ENCODE measurements around the gene CUEDC1.

Gene CUEDC1

GRCh38 chr17:57939797-57940196 lies 15.4 kb downstream of the CUEDC1 start:
- no peak for TF ChIP-seq JUND (IDR thresholded peaks at IDR 0.05; ENCODE audit: low read depth)
- in situ Hi-C loops (cut with HindIII; ENCODE audit: low pct_unique_long_range_greater_than_20kb, low sequenced_read_pairs): no loop called here
- DNase-seq (ENCODE audit: low read depth in 1 of 2, low spot score in 1 of 2): no peak

- in situ Hi-C loops (cut with HindIII; ENCODE audit: low pct_unique_long_range_greater_than_20kb, low sequenced_read_pairs): no loop called here
- peak in 1 of 2 experiments; percentile 76 for DNase-seq (ENCODE audit: low read depth in 1 of 2, low spot score in 1 of 2)
- no peak for TF ChIP-seq JUND (IDR thresholded peaks at IDR 0.05; ENCODE audit: low read depth)
Observed at GRCh38 chr17:57938061-57938502, 17.1 kb downstream of the CUEDC1 start.

- DNase-seq (ENCODE audit: low read depth in 1 of 2, low spot score in 1 of 2): no peak
- TF ChIP-seq JUND (IDR thresholded peaks at IDR 0.05; ENCODE audit: low read depth): no peak
- in situ Hi-C loops (cut with HindIII; ENCODE audit: low pct_unique_long_range_greater_than_20kb, low sequenced_read_pairs): no loop called here
Observed at GRCh38 chr17:57937492-57937891, 17.7 kb downstream of the CUEDC1 start.

- DNase-seq (ENCODE audit: low read depth in 1 of 2, low spot score in 1 of 2): no peak
- no peak for TF ChIP-seq JUND (IDR thresholded peaks at IDR 0.05; ENCODE audit: low read depth)
- in situ Hi-C loops (cut with HindIII; ENCODE audit: low pct_unique_long_range_greater_than_20kb, low sequenced_read_pairs): no loop called here
Observed at GRCh38 chr17:57935833-57936807, 19.1 kb downstream of the CUEDC1 start.

- in situ Hi-C loops (cut with HindIII; ENCODE audit: low pct_unique_long_range_greater_than_20kb, low sequenced_read_pairs): no loop called here
- no peak for TF ChIP-seq JUND (IDR thresholded peaks at IDR 0.05; ENCODE audit: low read depth)
- DNase-seq (ENCODE audit: low read depth in 1 of 2, low spot score in 1 of 2): peak in 1 of 2 experiments; percentile 74
Observed at GRCh38 chr17:57931488-57932137, 23.6 kb downstream of the CUEDC1 start.

GRCh38 chr17:57930239-57930638 lies 25.0 kb downstream of the CUEDC1 start:
- no peak for TF ChIP-seq JUND (IDR thresholded peaks at IDR 0.05; ENCODE audit: low read depth)
- in situ Hi-C loops (cut with HindIII; ENCODE audit: low pct_unique_long_range_greater_than_20kb, low sequenced_read_pairs): no loop called here
- DNase-seq (ENCODE audit: low read depth in 1 of 2, low spot score in 1 of 2): no peak

- in situ Hi-C loops (cut with HindIII; ENCODE audit: low pct_unique_long_range_greater_than_20kb, low sequenced_read_pairs): no loop called here
- TF ChIP-seq JUND (IDR thresholded peaks at IDR 0.05; ENCODE audit: low read depth): no peak
- DNase-seq (ENCODE audit: low read depth in 1 of 2, low spot score in 1 of 2): no peak
Observed at GRCh38 chr17:57929386-57929785, 25.8 kb downstream of the CUEDC1 start.

GRCh38 chr17:57928928-57929327 lies 26.3 kb downstream of the CUEDC1 start:
- DNase-seq (ENCODE audit: low read depth in 1 of 2, low spot score in 1 of 2): no peak
- no peak for TF ChIP-seq JUND (IDR thresholded peaks at IDR 0.05; ENCODE audit: low read depth)
- in situ Hi-C loops (cut with HindIII; ENCODE audit: low pct_unique_long_range_greater_than_20kb, low sequenced_read_pairs): no loop called here

GRCh38 chr17:57927048-57927723 lies 28.0 kb downstream of the CUEDC1 start:
- no peak for TF ChIP-seq JUND (IDR thresholded peaks at IDR 0.05; ENCODE audit: low read depth)
- DNase-seq (ENCODE audit: low read depth in 1 of 2, low spot score in 1 of 2): peak; percentile 64 to 90
- in situ Hi-C loops (cut with HindIII; ENCODE audit: low pct_unique_long_range_greater_than_20kb, low sequenced_read_pairs): no loop called here

GRCh38 chr17:57926723-57927047 lies 28.5 kb downstream of the CUEDC1 start:
- TF ChIP-seq JUND (IDR thresholded peaks at IDR 0.05; ENCODE audit: low read depth): no peak
- in situ Hi-C loops (cut with HindIII; ENCODE audit: low pct_unique_long_range_greater_than_20kb, low sequenced_read_pairs): no loop called here

GRCh38 chr17:57925361-57925990 lies 29.7 kb downstream of the CUEDC1 start:
- in situ Hi-C loops (cut with HindIII; ENCODE audit: low pct_unique_long_range_greater_than_20kb, low sequenced_read_pairs): no loop called here
- DNase-seq (ENCODE audit: low read depth in 1 of 2, low spot score in 1 of 2): peak in 1 of 2 experiments; percentile 85
- TF ChIP-seq JUND (IDR thresholded peaks at IDR 0.05; ENCODE audit: low read depth): no peak

More at GRCh38 chr17:57926723-57927047, 28.5 kb downstream of the CUEDC1 start:
- DNase-seq (ENCODE audit: low read depth in 1 of 2, low spot score in 1 of 2): no peak

GRCh38 chr17:57924677-57925076 lies 30.5 kb downstream of the CUEDC1 start:
- DNase-seq (ENCODE audit: low read depth in 1 of 2, low spot score in 1 of 2): no peak
- TF ChIP-seq JUND (IDR thresholded peaks at IDR 0.05; ENCODE audit: low read depth): no peak
- in situ Hi-C loops (cut with HindIII; ENCODE audit: low pct_unique_long_range_greater_than_20kb, low sequenced_read_pairs): no loop called here
